Measurements from ENCODE around the gene PDGFA. TPM values are rescaled to one million over a fixed set of nuclear protein-coding genes. Genes with fewer than 3 reads are reported as not detected.

PDGFA gene
- total and polyA plus RNA-seq, 7 donors, result 9.1 to 30.4 (median 15.9) TPM

GRCh38 chr7:472640-472957, 47.0 kb downstream of the PDGFA start:
- WGBS, 3 donors, result 93 to 98% (median 96%) methylated on average over 4 of the region's 4 CpGs
- H3K27ac ChIP-seq, result peak overlapping the region; percentile 84
- H3K4me1 ChIP-seq, result peaks cover 17% of the 10 kb centered on the region
- DNase-seq (no peak), ATAC-seq (no peak)
- intact Hi-C loops (cut with DNase I), result loop anchor here in 1 of 2 donors (2.0 kb wide), 1 partner anchor 46 kb away; the partner anchor contains the start of gene PDGFA
- no peaks in the 10 kb centered on the region for H3K9me3 ChIP-seq
- no peaks in the 10 kb centered on the region for H3K36me3 ChIP-seq (ENCODE audit: insufficient read depth in 1 of 2, low read depth in 1 of 2)
- peaks cover 0 to 7% (median 0%) of the 10 kb centered on the region in 3 donors for H3K27me3 ChIP-seq (ENCODE audit: insufficient read depth in 3 of 3, low read length in 2 of 3)
- no peak overlapping the region for H3K4me3 ChIP-seq
- no peak for TF ChIP-seq CTCF (IDR thresholded peaks at IDR 0.05)

- H3K4me1 ChIP-seq, result peaks cover 17% of the 10 kb centered on the region
- H3K4me3 ChIP-seq, result peak overlapping the region; percentile 15
- no peaks in the 10 kb centered on the region for H3K9me3 ChIP-seq
- DNase-seq (peak; percentile 84 to 96), ATAC-seq (peak; percentile 91 to 99 (median 97))
- H3K27ac ChIP-seq, result peak overlapping the region; percentile 84
- peaks cover 0 to 7% (median 0%) of the 10 kb centered on the region in 3 donors for H3K27me3 ChIP-seq (ENCODE audit: insufficient read depth in 3 of 3, low read length in 2 of 3)
- TF ChIP-seq CTCF (IDR thresholded peaks at IDR 0.05), result no peak
- H3K36me3 ChIP-seq (ENCODE audit: insufficient read depth in 1 of 2, low read depth in 1 of 2), result no peaks in the 10 kb centered on the region
- intact Hi-C loops (cut with DNase I), result loop anchor here in 1 of 2 donors (2.0 kb wide), 1 partner anchor 47 kb away; the partner anchor contains the start of gene PDGFA
- 29 to 37% (median 31%) methylated on average over 25 to 26 of the region's 26 CpGs for WGBS, 3 donors
Measured at GRCh38 chr7:471866-472639, 47.6 kb downstream of the PDGFA start.

- DNase-seq (no peak), ATAC-seq (no peak)
- intact Hi-C loops (cut with DNase I), result no loop called here
- TF ChIP-seq CTCF (IDR thresholded peaks at IDR 0.05), result no peak
- Histone ChIP-seq H3K4me1 (peaks cover 17% of the 10 kb centered on the region), H3K27ac (peak overlapping the region; percentile 84), H3K36me3 (ENCODE audit: insufficient read depth in 1 of 2, low read depth in 1 of 2) (no peaks in the 10 kb centered on the region), H3K4me3 (peak overlapping the region; percentile 15), H3K27me3 (ENCODE audit: insufficient read depth in 3 of 3, low read length in 2 of 3) (peaks cover 0 to 7% (median 0%) of the 10 kb centered on the region in 3 donors), H3K9me3 (no peaks in the 10 kb centered on the region)
- 57 to 63% (median 61%) methylated on average over 19 to 20 of the region's 21 CpGs for WGBS, 3 donors
Measured at GRCh38 chr7:471191-471865, 48.3 kb downstream of the PDGFA start.

- Histone ChIP-seq H3K4me3 (no peak overlapping the region), H3K27me3 (ENCODE audit: insufficient read depth in 3 of 3, low read length in 2 of 3) (no peaks in the 10 kb centered on the region), H3K9me3 (no peaks in the 10 kb centered on the region), H3K36me3 (ENCODE audit: insufficient read depth in 1 of 2, low read depth in 1 of 2) (no peaks in the 10 kb centered on the region), H3K4me1 (peaks cover 22% of the 10 kb centered on the region), H3K27ac (peak overlapping the region; percentile 44)
- DNase-seq (peak in 1 of 2 donors; percentile 30), ATAC-seq (no peak)
- TF ChIP-seq CTCF (IDR thresholded peaks at IDR 0.05), result no peak
- intact Hi-C loops (cut with DNase I), result no loop called here
- 74 to 78% (median 75%) methylated on average over 17 of the region's 17 CpGs for WGBS, 3 donors
Measured at GRCh38 chr7:469563-469961, 50.1 kb downstream of the PDGFA start.
